GM12865 (cell line): ENCODE results near the gene TXNRD2.
A peak's percentile ranks its signal among the peaks of the same experiment; 100 is the strongest.
"Not testable (repeated sequence)": the region's sequence is repeated elsewhere in the genome, so short reads cannot be mapped to it uniquely, and the experiment has no call there.

Source experiments
- DNase-seq: peaks from one replicate; pipeline ENCODE4 v3.0.0; 2010; ENCODE audit warnings: low read depth
- H3K4me3 ChIP-seq: 2 replicates; pipeline ENCODE4 v1.5.1; 2011; ENCODE audit warnings: mild to moderate bottlenecking, low read depth, low read length, control low read depth
- TF ChIP-seq, protein P1 (sequence below): IDR thresholded peaks from 2 replicates; pipeline ENCODE4 v1.5.1; 2011; ENCODE audit warnings: low read length, control low read depth, low read depth, inconsistent platforms; ENCODE audit not compliant: insufficient read depth; ENCODE audit errors: missing control alignments

Gene TXNRD2

DNA sequence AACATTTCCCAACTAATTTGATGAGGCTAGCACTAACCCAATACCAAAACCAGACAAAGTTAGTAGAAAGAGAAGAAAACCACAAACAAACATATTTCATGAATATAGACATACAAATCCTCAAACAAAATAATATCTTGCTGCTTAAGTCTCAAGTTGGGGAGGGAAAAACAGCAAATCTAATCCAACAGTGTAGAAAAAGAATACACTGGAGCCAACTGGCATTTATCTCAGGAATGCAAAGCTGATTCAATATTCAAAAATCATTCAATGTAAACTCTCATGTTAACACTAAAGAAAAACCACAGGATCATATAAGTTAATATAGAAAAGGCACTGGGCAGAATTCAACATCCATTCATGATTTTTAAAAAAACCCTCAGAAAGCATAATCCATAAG lies 105.1 kb downstream of the TXNRD2 start:
- no peak overlapping the region for H3K4me3 ChIP-seq
- DNase-seq: no peak
- TF ChIP-seq, protein P1, sequence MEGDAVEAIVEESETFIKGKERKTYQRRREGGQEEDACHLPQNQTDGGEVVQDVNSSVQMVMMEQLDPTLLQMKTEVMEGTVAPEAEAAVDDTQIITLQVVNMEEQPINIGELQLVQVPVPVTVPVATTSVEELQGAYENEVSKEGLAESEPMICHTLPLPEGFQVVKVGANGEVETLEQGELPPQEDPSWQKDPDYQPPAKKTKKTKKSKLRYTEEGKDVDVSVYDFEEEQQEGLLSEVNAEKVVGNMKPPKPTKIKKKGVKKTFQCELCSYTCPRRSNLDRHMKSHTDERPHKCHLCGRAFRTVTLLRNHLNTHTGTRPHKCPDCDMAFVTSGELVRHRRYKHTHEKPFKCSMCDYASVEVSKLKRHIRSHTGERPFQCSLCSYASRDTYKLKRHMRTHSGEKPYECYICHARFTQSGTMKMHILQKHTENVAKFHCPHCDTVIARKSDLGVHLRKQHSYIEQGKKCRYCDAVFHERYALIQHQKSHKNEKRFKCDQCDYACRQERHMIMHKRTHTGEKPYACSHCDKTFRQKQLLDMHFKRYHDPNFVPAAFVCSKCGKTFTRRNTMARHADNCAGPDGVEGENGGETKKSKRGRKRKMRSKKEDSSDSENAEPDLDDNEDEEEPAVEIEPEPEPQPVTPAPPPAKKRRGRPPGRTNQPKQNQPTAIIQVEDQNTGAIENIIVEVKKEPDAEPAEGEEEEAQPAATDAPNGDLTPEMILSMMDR: no peak

DNA sequence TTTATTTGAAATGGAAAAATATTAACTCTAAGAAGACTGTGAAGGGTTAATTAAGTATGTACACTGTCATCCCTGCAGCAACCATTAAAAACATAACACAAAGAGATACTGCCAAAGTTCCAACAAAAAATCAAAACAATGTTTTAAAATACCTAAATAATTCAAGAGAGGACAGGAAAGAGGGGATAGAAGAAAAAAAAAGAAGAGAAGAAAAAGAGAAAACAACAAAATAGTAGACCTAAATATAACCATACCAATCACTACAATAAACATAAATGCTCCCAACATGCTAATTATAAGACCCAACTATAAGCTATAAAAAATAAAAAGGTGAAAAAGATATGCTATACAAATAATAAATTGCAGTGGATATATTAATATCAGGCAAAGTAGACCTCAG lies 107.0 kb downstream of the TXNRD2 start:
- TF ChIP-seq, protein P1: no peak
- no peak overlapping the region for H3K4me3 ChIP-seq
- no peak for DNase-seq

DNA sequence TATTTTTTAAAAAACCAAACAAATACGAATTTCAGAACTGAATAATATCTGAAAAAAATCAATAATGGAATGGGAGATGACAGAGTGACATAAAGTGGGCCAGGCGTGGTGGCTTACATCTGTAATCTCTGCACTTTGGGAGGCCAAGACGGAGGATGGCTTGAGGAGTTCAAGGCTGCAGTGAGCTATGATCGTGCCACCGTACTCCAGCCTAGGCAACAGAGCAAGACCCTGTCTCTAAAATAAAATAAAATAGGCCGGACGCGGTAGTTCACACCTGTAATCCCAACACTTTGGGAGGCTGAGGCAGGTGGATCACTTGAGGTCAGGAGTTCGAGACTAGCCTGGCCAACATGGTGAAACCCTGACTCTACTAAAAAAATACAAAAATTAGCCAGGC lies 108.3 kb downstream of the TXNRD2 start:
- DNase-seq, H3K4me3 ChIP-seq: not testable (repeated sequence)

DNA sequence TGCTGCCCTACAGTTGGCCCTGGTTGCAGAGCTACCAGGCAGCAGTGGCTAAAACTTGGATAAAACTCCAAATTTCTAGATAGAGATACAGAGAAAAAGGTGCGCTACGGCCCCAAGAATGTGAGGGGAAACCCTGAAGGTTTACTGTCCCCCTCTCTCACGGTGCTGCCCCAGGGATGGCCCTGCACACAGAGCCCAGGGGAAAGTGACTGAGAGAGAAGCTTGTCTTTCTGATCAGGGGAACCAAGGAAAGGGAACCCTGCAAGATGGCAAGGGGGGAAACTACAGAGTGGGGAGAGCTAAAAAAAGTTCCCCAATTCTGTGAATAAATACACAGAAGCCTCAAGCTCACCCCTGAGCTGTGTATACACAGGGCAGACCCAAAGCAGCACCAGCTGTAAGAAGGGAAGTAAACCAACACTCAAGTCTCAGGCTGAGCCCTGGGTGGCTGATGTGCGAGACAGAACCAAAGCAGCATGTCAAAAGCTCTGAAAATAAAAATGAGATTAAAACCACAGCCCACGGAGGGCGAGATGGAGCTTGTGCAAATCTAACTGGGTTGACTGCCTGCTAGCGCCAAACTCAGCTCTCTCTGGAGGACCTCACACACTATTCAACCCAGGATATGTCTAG lies 109.0 kb downstream of the TXNRD2 start:
- peak; percentile 38 for DNase-seq
- TF ChIP-seq, protein P1: no peak
- H3K4me3 ChIP-seq: no peak overlapping the region

DNA sequence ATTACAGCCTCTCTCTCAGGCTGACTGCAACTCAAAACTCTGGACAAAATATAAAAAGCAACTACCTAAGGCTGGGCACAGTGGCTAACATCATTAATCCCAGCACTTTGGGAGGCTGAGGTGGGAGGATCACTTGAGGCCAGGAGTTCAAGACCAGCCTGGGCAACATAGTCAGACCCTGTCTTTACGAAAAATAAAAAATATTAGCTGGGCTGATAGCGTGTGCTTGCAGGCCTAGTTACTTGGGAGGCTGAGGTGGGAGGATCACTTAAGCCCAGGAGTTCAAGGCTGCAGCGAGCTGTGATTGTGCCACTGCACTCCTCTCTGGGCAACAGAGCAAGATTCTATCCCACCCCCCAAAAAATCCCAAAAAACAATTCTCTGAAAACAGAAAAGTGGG lies 109.6 kb downstream of the TXNRD2 start:
- H3K4me3 ChIP-seq, DNase-seq: not testable (repeated sequence)

DNA sequence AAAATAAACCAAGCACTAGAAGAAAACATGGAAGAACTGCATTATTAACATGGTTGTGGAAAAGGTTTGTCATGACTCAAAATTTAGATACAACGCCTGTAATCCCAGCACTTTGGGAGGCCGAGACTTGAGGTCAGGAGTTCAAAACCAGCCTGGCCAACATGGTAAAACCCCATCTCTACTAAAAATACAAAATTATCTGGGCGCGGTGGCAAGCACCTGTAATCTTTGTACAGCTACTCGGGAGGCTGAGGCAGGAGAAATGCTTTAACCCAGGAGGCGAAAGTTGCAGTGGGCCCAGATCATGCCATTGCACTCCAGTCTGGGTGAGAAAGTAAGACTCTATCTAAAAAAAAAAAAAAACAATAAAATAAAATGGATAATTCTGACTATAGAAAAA lies 110.6 kb downstream of the TXNRD2 start:
- TF ChIP-seq, protein P1: no peak
- DNase-seq: no peak
- no peak overlapping the region for H3K4me3 ChIP-seq

DNA sequence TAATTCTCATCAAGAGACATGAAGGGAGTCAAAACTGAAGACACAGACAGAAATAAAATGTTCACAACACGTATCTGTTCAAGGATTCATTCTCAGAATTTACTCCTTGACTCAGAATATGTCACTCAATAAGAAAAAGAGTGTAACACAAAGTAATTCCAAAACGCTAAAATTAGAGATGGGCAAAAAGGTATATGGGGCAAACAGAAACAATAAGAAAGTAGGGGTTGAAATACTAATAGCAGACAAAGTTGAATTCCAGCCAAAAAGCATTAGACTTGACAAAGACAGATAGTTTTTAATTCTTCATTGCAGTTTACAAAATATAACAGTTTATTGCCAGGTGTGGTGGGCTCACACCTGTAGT lies 113.6 kb downstream of the TXNRD2 start:
- TF ChIP-seq, protein P1: no peak
- no peak for DNase-seq
- H3K4me3 ChIP-seq: no peak overlapping the region

DNA sequence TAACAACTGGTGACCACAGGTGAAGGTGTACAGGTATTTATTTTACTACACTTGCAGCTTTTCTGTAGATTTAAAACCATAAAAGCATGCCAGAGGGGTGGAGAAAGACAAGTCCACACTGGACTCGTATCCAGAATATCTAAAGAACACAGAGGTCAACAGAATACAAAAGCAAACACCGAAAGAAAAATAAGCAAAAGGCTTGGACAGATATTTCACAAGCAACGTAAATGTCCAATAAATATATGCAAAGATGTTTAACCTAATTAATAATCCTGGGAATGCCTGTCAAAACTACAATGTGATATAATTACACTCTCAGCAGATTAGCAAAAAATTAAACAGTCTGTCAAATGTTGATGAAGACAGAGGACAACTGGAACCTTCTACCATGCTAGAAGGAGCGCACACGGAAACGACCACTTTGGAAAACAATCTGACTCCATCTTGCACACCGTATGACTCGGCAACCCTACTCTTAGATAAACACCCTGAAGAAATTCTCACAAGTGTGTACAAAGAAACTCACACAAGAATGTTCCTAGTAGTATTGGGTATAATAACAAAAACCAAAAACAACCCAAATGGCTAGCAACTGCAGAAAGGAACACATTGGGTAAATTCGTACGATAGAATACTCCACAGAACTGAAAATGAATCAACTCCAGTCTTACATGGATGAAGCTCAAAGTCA lies 114.1 kb downstream of the TXNRD2 start:
- DNase-seq: no peak
- H3K4me3 ChIP-seq: no peak overlapping the region
- TF ChIP-seq, protein P1: no peak
